Choroid plexus epithelial cell (primary cell): Measurements from ENCODE around the gene RSAD2.

Source experiments
- DNase-seq: peaks from one replicate; pipeline ENCODE4 v3.0.0-alpha.2; 2010; ENCODE audit warnings: low read depth
- H3K4me3 ChIP-seq: 2 replicates; pipeline ENCODE4 v1.5.1; 2011; ENCODE audit warnings: low read depth, mild to moderate bottlenecking, control low read depth, low read length, moderate library complexity
- CTCF ChIP-seq: conservative IDR thresholded peaks from 2 replicates; pipeline ENCODE4 v1.5.1; 2011; ENCODE audit warnings: low read depth, mild to moderate bottlenecking, control low read depth, inconsistent platforms, low read length, moderate library complexity

Gene RSAD2

GRCh38 chr2:6864231-6864754, 13.3 kb upstream of the RSAD2 start:
- no peak overlapping the region for H3K4me3 ChIP-seq
- DNase-seq: peak; percentile 10
- no peak for TF ChIP-seq CTCF

DNA sequence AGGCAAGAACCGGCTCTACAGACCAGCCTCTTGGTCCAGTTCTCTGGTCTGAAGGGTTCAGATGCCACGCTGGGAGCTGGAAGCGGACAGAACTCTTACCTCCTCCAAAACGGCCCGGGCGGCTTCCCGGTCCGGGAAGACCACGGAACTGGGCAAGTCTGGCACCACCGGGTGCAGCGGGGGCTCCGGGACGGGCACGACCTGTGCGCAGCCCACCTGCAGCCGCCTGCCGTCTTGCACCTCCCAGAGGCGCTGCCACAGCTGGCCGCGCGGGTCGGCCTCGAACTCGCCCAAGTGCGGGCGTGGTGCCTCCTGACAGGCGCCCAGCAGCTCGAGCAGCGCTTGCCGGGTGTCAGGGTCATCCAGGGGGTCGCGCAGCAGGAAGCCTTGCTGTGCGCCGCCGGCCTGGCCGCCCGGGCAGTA, 12.6 kb upstream of the RSAD2 start:
- TF ChIP-seq CTCF: no peak
- peak overlapping the region; percentile 66 for H3K4me3 ChIP-seq
- DNase-seq: peak; percentile 37

DNA sequence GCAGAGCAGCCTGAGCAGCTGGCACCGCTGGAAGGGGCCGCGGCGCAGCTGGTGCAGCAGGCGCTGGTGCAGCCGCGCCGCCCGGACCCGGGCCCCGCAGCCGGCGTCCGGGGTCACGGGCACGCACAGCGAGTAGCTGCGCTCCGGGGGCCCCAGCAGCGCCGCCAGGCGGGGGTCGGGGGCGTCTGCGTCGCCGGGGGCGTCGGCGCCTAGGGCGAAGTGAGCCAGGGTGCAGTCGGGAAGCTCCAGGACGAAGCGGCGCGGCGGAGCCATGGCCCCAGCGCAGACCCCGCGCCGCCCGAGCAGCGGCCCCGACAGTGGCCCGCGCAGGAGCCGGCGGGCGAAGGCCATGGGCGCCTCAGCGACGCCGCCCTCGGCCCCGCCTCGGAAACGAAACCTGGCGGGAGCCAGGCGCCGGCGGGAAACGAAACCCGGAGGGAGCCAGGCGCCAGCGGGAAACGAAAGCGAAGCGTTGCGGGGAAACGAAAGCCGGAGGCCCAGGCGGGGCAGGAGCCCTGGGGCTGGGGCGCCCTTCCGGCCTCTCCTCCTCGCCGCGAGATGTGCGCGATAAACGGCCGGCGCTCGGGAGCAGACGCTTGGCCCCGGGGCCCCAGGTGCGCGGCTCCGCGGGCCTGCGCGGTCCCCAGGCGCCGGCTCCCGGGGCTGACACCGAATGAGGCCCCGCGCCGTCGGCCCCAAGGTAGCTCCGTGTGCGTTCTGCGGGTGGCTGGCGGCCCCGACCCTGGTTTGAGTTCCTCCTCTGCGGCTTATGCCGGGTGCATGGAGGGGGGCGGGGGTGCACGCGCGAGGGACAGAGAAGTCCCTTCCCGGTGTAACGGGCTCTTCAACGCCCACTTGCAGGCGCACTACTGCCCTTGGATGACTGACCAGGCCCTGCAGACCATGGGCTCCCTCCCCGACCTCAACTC, 12.0 kb upstream of the RSAD2 start, which contains the start of gene CMPK2:
Gene CMPK2, minus strand, starts transcription at position 562 of the 929 bp plus-strand sequence. Its CDS starts 211 bp downstream, at position 351.
- H3K4me3 ChIP-seq: peak within 1 kb of the TSS; percentile 66
- TF ChIP-seq CTCF: no peak
- peak; percentile 59 for DNase-seq

GRCh38 chr2:6866275-6866671, 11.3 kb upstream of the RSAD2 start:
- peak overlapping the region; percentile 66 for H3K4me3 ChIP-seq
- TF ChIP-seq CTCF: peak; percentile 79
- peak; percentile 72 for DNase-seq

- H3K4me3 ChIP-seq: no peak overlapping the region
- no peak for DNase-seq
- no peak for TF ChIP-seq CTCF
These were observed 10.6 kb upstream of the RSAD2 start for GRCh38 chr2:6866982-6867381.

- no peak for TF ChIP-seq CTCF
- DNase-seq: no peak
- H3K4me3 ChIP-seq: no peak overlapping the region
These were observed 5.2 kb upstream of the RSAD2 start for GRCh38 chr2:6872394-6872793.
